ENCODE results near the gene LMBRD2. TPM values are rescaled to one million over a fixed set of nuclear protein-coding genes. Genes with fewer than 3 reads are reported as not detected.

The LMBRD2 gene
- total and polyA plus RNA-seq, 9 of the 15 experiments (the other 6 are each of a cell fraction or from before 2014, with no cell fraction given) = 2.1 to 24.2 (median 10.6) TPM

DNA sequence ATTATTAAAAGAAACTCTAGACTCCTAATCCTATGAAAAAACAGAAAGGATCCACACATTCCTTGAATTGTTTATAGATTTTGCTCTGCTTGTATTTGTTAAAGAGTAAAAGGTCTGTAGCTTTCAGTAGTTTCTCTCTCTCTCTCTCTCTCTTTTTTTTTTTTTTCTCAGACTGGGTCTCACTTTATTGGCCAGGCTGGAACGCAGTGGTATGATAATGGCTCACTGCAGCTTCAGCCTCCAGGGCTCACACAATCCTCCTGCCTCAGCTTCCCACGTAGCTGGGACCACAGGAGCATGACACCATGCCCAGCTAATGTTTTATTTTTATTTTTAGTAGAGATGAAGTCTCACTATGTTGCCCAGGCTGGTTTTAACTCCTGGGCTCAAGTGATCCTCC is 94.3 kb downstream of the LMBRD2 start:
- no peak overlapping the region for H3K4me3 ChIP-seq
- ChIA-PET POLR2A (no interaction called here), CTCF (ENCODE audit: low intra/inter-chr PET ratio) (no interaction called here)
- no peaks in the 10 kb centered on the region for H3K36me3 ChIP-seq (ENCODE audit: control insufficient read depth, insufficient read depth, low read length)
- no peak overlapping the region for H3K27ac ChIP-seq (ENCODE audit: extremely low read depth, low read depth, low read length)
- intact Hi-C loops (cut with micrococcal nuclease) = no loop called here
- no TSS peak for BruUV-seq (replicated peaks)
- no peaks in the 10 kb centered on the region for H3K9me1 ChIP-seq (ENCODE audit: control insufficient read depth, insufficient read depth, low read length)
- ATAC-seq (no peak), DNase-seq (ENCODE audit: extremely low read depth in 1 of 4, low spot score in 3 of 4) (no peak), FAIRE-seq (no peak)
- no peaks in the 10 kb centered on the region for H3K4me1 ChIP-seq (replicated peaks in 1 of 2; ENCODE audit: control insufficient read depth in 2 of 2, insufficient read depth in 2 of 2, low read length in 2 of 2)
- no peak overlapping the region for H3K9ac ChIP-seq (ENCODE audit: insufficient read depth in 1 of 2, low read depth in 2 of 2, low read length in 2 of 2)
- no peaks in the 10 kb centered on the region for H3K9me3 ChIP-seq (replicated peaks; ENCODE audit: control insufficient read depth, insufficient read depth, low read depth, low read length)
- H3K4me2 ChIP-seq (ENCODE audit: insufficient read depth, low read length) = no peak overlapping the region
- H3K27me3 ChIP-seq (ENCODE audit: control insufficient read depth in 2 of 2, insufficient read depth in 2 of 2, low read length in 2 of 2) = peaks cover 0 to 5% of the 10 kb centered on the region in 2 experiments; a peak in 2 of 5 replicates
- no peaks in the 10 kb centered on the region for H3K79me2 ChIP-seq (ENCODE audit: control insufficient read depth, insufficient read depth, low read length)
- in situ Hi-C loops (cut with MboI) = no loop called here
- H4K20me1 ChIP-seq (replicated peaks; ENCODE audit: control insufficient read depth, insufficient read depth, low read length) = no peaks in the 10 kb centered on the region
- H2AFZ ChIP-seq (ENCODE audit: low read depth, low read length) = no peak overlapping the region
- WGBS (ENCODE audit: insufficient coverage, low coverage, missing lambda C conversion rate) = 0% methylated on average over 2 of the region's 2 CpGs
- no peak for TF ChIP-seq PML (IDR thresholded peaks at IDR 0.05; ENCODE audit: low read length)
- TF ChIP-seq, protein P1, sequence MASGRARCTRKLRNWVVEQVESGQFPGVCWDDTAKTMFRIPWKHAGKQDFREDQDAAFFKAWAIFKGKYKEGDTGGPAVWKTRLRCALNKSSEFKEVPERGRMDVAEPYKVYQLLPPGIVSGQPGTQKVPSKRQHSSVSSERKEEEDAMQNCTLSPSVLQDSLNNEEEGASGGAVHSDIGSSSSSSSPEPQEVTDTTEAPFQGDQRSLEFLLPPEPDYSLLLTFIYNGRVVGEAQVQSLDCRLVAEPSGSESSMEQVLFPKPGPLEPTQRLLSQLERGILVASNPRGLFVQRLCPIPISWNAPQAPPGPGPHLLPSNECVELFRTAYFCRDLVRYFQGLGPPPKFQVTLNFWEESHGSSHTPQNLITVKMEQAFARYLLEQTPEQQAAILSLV (tag; IDR thresholded peaks at IDR 0.05) = no peak
- TF ChIP-seq, protein P2, sequence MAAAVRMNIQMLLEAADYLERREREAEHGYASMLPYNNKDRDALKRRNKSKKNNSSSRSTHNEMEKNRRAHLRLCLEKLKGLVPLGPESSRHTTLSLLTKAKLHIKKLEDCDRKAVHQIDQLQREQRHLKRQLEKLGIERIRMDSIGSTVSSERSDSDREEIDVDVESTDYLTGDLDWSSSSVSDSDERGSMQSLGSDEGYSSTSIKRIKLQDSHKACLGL (CRISPR knock-in tag; IDR thresholded peaks at IDR 0.05; ENCODE audit: borderline replicate concordance, poor library complexity, severe bottlenecking) = no peak
- no peak for TF ChIP-seq TFAM (CRISPR knock-in tag; conservative IDR thresholded peaks at IDR 0.05)
- TF ChIP-seq ELF1 (tag; IDR thresholded peaks at IDR 0.05) = no peak
- no peak for TF ChIP-seq L3MBTL2 (IDR thresholded peaks at IDR 0.05)
- TF ChIP-seq HIVEP1 (CRISPR knock-in tag; IDR thresholded peaks at IDR 0.05) = no peak
- TF ChIP-seq, protein P3, sequence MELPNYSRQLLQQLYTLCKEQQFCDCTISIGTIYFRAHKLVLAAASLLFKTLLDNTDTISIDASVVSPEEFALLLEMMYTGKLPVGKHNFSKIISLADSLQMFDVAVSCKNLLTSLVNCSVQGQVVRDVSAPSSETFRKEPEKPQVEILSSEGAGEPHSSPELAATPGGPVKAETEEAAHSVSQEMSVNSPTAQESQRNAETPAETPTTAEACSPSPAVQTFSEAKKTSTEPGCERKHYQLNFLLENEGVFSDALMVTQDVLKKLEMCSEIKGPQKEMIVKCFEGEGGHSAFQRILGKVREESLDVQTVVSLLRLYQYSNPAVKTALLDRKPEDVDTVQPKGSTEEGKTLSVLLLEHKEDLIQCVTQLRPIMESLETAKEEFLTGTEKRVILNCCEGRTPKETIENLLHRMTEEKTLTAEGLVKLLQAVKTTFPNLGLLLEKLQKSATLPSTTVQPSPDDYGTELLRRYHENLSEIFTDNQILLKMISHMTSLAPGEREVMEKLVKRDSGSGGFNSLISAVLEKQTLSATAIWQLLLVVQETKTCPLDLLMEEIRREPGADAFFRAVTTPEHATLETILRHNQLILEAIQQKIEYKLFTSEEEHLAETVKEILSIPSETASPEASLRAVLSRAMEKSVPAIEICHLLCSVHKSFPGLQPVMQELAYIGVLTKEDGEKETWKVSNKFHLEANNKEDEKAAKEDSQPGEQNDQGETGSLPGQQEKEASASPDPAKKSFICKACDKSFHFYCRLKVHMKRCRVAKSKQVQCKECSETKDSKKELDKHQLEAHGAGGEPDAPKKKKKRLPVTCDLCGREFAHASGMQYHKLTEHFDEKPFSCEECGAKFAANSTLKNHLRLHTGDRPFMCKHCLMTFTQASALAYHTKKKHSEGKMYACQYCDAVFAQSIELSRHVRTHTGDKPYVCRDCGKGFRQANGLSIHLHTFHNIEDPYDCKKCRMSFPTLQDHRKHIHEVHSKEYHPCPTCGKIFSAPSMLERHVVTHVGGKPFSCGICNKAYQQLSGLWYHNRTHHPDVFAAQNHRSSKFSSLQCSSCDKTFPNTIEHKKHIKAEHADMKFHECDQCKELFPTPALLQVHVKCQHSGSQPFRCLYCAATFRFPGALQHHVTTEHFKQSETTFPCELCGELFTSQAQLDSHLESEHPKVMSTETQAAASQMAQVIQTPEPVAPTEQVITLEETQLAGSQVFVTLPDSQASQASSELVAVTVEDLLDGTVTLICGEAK (IDR thresholded peaks at IDR 0.05) = no peak
- TF ChIP-seq, protein P3 (CRISPR knock-in tag; IDR thresholded peaks at IDR 0.05) = no peak
- TF ChIP-seq MTA2 (IDR thresholded peaks at IDR 0.05; ENCODE audit: low read depth) = no peak
- TF ChIP-seq PURB (CRISPR knock-in tag; IDR thresholded peaks at IDR 0.05; ENCODE audit: low read depth) = no peak
- no peak for TF ChIP-seq FOXA1 (IDR thresholded peaks at IDR 0.05; ENCODE audit: borderline replicate concordance)
- TF ChIP-seq MCM7 (IDR thresholded peaks at IDR 0.05) = no peak
- no peak for TF ChIP-seq ZNF445 (CRISPR knock-in tag; IDR thresholded peaks at IDR 0.05; ENCODE audit: low read depth)
